ENCODE measurements around the gene SPTLC2. TPM values are rescaled to one million over a fixed set of nuclear protein-coding genes. Genes with fewer than 3 reads are reported as not detected.

SPTLC2 gene
- total RNA-seq, 1 experiment from 2014 or later: 32.6 TPM

GRCh38 chr14:77603031-77603430 lies 13.4 kb downstream of the SPTLC2 start:
- Histone ChIP-seq H4K20me1 (ENCODE audit: control insufficient read depth, insufficient read depth, insufficient read length) (no peaks in the 10 kb centered on the region), H3K18ac (ENCODE audit: insufficient read length, low read depth, low read length) (no peak overlapping the region), H2BK12ac (ENCODE audit: insufficient read length, low read depth, low read length) (no peak overlapping the region), H3K14ac (ENCODE audit: insufficient read depth, low read length) (no peak overlapping the region), H3K23me2 (ENCODE audit: insufficient read length, low read depth, low read length, poor library complexity, severe bottlenecking) (no peaks in the 10 kb centered on the region), H2AFZ (ENCODE audit: low read length) (no peak overlapping the region), H2AK5ac (ENCODE audit: insufficient read length, low read length) (no peak overlapping the region), H3K79me2 (ENCODE audit: insufficient read depth, low read length) (no peaks in the 10 kb centered on the region; the same call in 1 of the 2 replicates), H3K27me3 (ENCODE audit: insufficient read depth, low read length) (no peaks in the 10 kb centered on the region), H3T11ph (ENCODE audit: low read length) (no peak overlapping the region), H3K9me3 (ENCODE audit: control insufficient read depth, low read depth, low read length) (peaks cover 12% of the 10 kb centered on the region), H3K56ac (ENCODE audit: insufficient read length, low read depth, low read length) (no peak overlapping the region), H3K4ac (ENCODE audit: low read depth, low read length) (no peak overlapping the region), H4K91ac (ENCODE audit: insufficient read length, low read depth, low read length) (no peak overlapping the region), H3K4me1 (ENCODE audit: insufficient read depth, low read length) (no peaks in the 10 kb centered on the region), H3K79me1 (ENCODE audit: insufficient read depth, low read depth, low read length, poor library complexity, severe bottlenecking) (peaks cover 13% of the 10 kb centered on the region), H2BK20ac (ENCODE audit: low read depth, low read length, poor library complexity, severe bottlenecking) (no peak overlapping the region), H3K9ac (ENCODE audit: extremely low read depth, insufficient read length, low read length) (no peak overlapping the region), H4K8ac (replicated peaks; ENCODE audit: insufficient read length, low read depth, low read length) (no peak overlapping the region), H2BK120ac (ENCODE audit: low read depth, low read length, poor library complexity, severe bottlenecking) (no peak overlapping the region), H2BK5ac (ENCODE audit: insufficient read length, low read length) (no peak overlapping the region), H3K23ac (ENCODE audit: insufficient read length, low read depth, low read length) (no peak overlapping the region), H2BK15ac (ENCODE audit: low read depth, low read length) (no peak overlapping the region), H3K4me2 (ENCODE audit: insufficient read depth, insufficient read length, low read length) (no peak overlapping the region), H3K27ac (ENCODE audit: insufficient read length, low read depth, low read length) (no peak overlapping the region), H4K5ac (ENCODE audit: insufficient read length, low read depth, low read length) (no peak overlapping the region)
- H3K9me3 Mint-ChIP-seq: peaks cover 21 to 31% of the 10 kb centered on the region in 2 experiments
- H3K27me3 Mint-ChIP-seq (ENCODE audit: low read depth): no peaks in the 10 kb centered on the region
- H3K4me3 Mint-ChIP-seq: no peak overlapping the region
- H3K36me3 Mint-ChIP-seq (ENCODE audit: insufficient read depth in 1 of 3, low read depth in 3 of 3): peaks cover 24 to 35% (median 31%) of the 10 kb centered on the region in 3 experiments
- no peak for TF ChIP-seq CTCF (conservative IDR thresholded peaks at IDR 0.05)
- H3K4me1 Mint-ChIP-seq: peaks cover 17 to 20% of the 10 kb centered on the region in 2 experiments
- no CpG with 5 or more reads among the region's 1 CpG for WGBS (ENCODE audit: extremely low coverage, insufficient read length, low lambda C conversion rate)
- DNase-seq: no peak
- no peak overlapping the region for H3K27ac Mint-ChIP-seq
